Effector memory CD4-positive, alpha-beta T cell (primary cell): ENCODE data around the gene OPN5.

Experiments
- DNase-seq, 3 donors: peaks; one replicate each; pipeline ENCODE4 v3.0.0-alpha.2; 2020
- H3K27ac ChIP-seq: 2 replicates; pipeline ENCODE4 v1.7.0; 2013; ENCODE audit warnings: mild to moderate bottlenecking, low read length, moderate library complexity; ENCODE audit not compliant: insufficient read depth, poor library complexity, severe bottlenecking
- H3K27me3 ChIP-seq: replicated peaks from 2 replicates; pipeline ENCODE4 v1.7.0; 2013; ENCODE audit warnings: mild to moderate bottlenecking, low read length; ENCODE audit not compliant: insufficient read depth, control insufficient read depth, poor library complexity, severe bottlenecking
- H3K36me3 ChIP-seq: 2 replicates; pipeline ENCODE4 v1.7.0; 2013; ENCODE audit warnings: mild to moderate bottlenecking, low read length, moderate library complexity; ENCODE audit not compliant: control insufficient read depth, insufficient read depth
- H3K4me1 ChIP-seq: 2 replicates; pipeline ENCODE4 v1.7.0; 2013; ENCODE audit warnings: low read length, mild to moderate bottlenecking; ENCODE audit not compliant: control insufficient read depth, insufficient read depth, poor library complexity, severe bottlenecking
- H3K4me3 ChIP-seq: 2 replicates; pipeline ENCODE4 v1.7.0; 2013; ENCODE audit warnings: low read length, low read depth, mild to moderate bottlenecking; ENCODE audit not compliant: insufficient read depth, poor library complexity, severe bottlenecking
- H3K9me3 ChIP-seq: 2 replicates; pipeline ENCODE4 v1.7.0; 2013; ENCODE audit warnings: mild to moderate bottlenecking, low read length, moderate library complexity; ENCODE audit not compliant: control insufficient read depth

OPN5 gene

GRCh38 chr6:47851091-47851490 is 69.3 kb downstream of the OPN5 start:
- Histone ChIP-seq H3K4me1 (no peaks in the 10 kb centered on the region), H3K27ac (no peak overlapping the region), H3K27me3 (no peaks in the 10 kb centered on the region), H3K9me3 (no peaks in the 10 kb centered on the region), H3K4me3 (no peak overlapping the region), H3K36me3 (no peaks in the 10 kb centered on the region)
- no peak for DNase-seq

GRCh38 chr6:47852727-47853126 is 70.9 kb downstream of the OPN5 start:
- no peak overlapping the region for H3K4me3 ChIP-seq
- no peaks in the 10 kb centered on the region for H3K36me3 ChIP-seq
- H3K4me1 ChIP-seq, result no peaks in the 10 kb centered on the region
- H3K9me3 ChIP-seq, result no peaks in the 10 kb centered on the region
- DNase-seq, result no peak
- no peak overlapping the region for H3K27ac ChIP-seq
- no peaks in the 10 kb centered on the region for H3K27me3 ChIP-seq

GRCh38 chr6:47853766-47854165 is 71.9 kb downstream of the OPN5 start:
- H3K4me1 ChIP-seq, result no peaks in the 10 kb centered on the region
- H3K4me3 ChIP-seq, result no peak overlapping the region
- H3K9me3 ChIP-seq, result no peaks in the 10 kb centered on the region
- H3K27ac ChIP-seq, result no peak overlapping the region
- no peak for DNase-seq
- H3K27me3 ChIP-seq, result no peaks in the 10 kb centered on the region
- H3K36me3 ChIP-seq, result no peaks in the 10 kb centered on the region

GRCh38 chr6:47854971-47855370 is 73.1 kb downstream of the OPN5 start:
- Histone ChIP-seq H3K4me1 (no peaks in the 10 kb centered on the region), H3K27ac (no peak overlapping the region), H3K27me3 (no peaks in the 10 kb centered on the region), H3K36me3 (no peaks in the 10 kb centered on the region), H3K9me3 (no peaks in the 10 kb centered on the region), H3K4me3 (no peak overlapping the region)
- DNase-seq, result no peak

GRCh38 chr6:47859175-47859574 is 77.3 kb downstream of the OPN5 start:
- Histone ChIP-seq H3K9me3 (no peaks in the 10 kb centered on the region), H3K27me3 (no peaks in the 10 kb centered on the region), H3K4me1 (no peaks in the 10 kb centered on the region), H3K27ac (no peak overlapping the region), H3K36me3 (no peaks in the 10 kb centered on the region), H3K4me3 (no peak overlapping the region)
- no peak for DNase-seq

GRCh38 chr6:47862731-47863130 is 80.9 kb downstream of the OPN5 start:
- H3K4me1 ChIP-seq, result no peaks in the 10 kb centered on the region
- no peaks in the 10 kb centered on the region for H3K36me3 ChIP-seq
- no peaks in the 10 kb centered on the region for H3K9me3 ChIP-seq
- no peak for DNase-seq
- no peaks in the 10 kb centered on the region for H3K27me3 ChIP-seq
- H3K4me3 ChIP-seq, result no peak overlapping the region
- H3K27ac ChIP-seq, result no peak overlapping the region

- Histone ChIP-seq H3K4me3 (no peak overlapping the region), H3K27me3 (no peaks in the 10 kb centered on the region), H3K27ac (no peak overlapping the region), H3K4me1 (no peaks in the 10 kb centered on the region), H3K9me3 (no peaks in the 10 kb centered on the region), H3K36me3 (no peaks in the 10 kb centered on the region)
- no peak for DNase-seq
Observed at GRCh38 chr6:47865206-47865605, 83.4 kb downstream of the OPN5 start.

GRCh38 chr6:47875593-47875992 is 93.8 kb downstream of the OPN5 start:
- Histone ChIP-seq H3K27me3 (no peaks in the 10 kb centered on the region), H3K27ac (no peak overlapping the region)
- no peak for DNase-seq

More at GRCh38 chr6:47875593-47875992, 93.8 kb downstream of the OPN5 start:
- Histone ChIP-seq H3K4me1 (no peaks in the 10 kb centered on the region), H3K9me3 (no peaks in the 10 kb centered on the region), H3K4me3 (no peak overlapping the region), H3K36me3 (no peaks in the 10 kb centered on the region)
